H1 (cell line): ENCODE data around the gene ASCC1. TPM values are rescaled to one million over a fixed set of nuclear protein-coding genes. Genes with fewer than 3 reads are reported as not detected.

ENCODE experiments used
- CTCF ChIA-PET: fragments of 300-600 bp; sonication (Branson Sonifier 250); formaldehyde crosslinking; loops from one replicate; lab custom pipeline; 2021; ENCODE audit not compliant: partially characterized antibody; lab: Charles Lee
- POLR2A ChIA-PET: fragments of 300-600 bp; sonication (Branson Sonifier 250); formaldehyde crosslinking; loops from one replicate; lab custom pipeline; 2021; ENCODE audit warnings: inconsistent platforms; ENCODE audit not compliant: partially characterized antibody; lab: Charles Lee
- DNase-seq, 2 experiments: peaks; one replicate each; pipeline versions ENCODE4 v3.0.0 to v3.0.0-alpha.2; 2010 to 2022; ENCODE audit warnings: low spot score in 2 of 2, low read depth in 1 of 2, mixed read lengths in 1 of 2
- FAIRE-seq: peaks from 2 replicates; lab custom pipeline; 2011; peaks lifted over from hg19 to GRCh38; lab: Jason Lieb, UNC
- H2AFZ ChIP-seq: 2 replicates; pipeline ENCODE4 v1.8.1; 2012; ENCODE audit warnings: low read length, inconsistent platforms
- H2AK5ac ChIP-seq: 2 replicates; pipeline ENCODE4 v1.6.1; 2013; ENCODE audit warnings: low read depth, low read length
- H2BK120ac ChIP-seq: replicated peaks from 2 replicates; pipeline ENCODE3; 2013; ENCODE audit warnings: low read depth, low read length, inconsistent platforms
- H2BK12ac ChIP-seq: 2 replicates; pipeline ENCODE4 v1.6.1; 2013; ENCODE audit warnings: low read depth, low read length
- H2BK15ac ChIP-seq: 2 replicates; pipeline ENCODE4 v1.6.1; 2013; ENCODE audit warnings: low read length
- H2BK20ac ChIP-seq: 2 replicates; pipeline ENCODE4 v1.6.1; 2013; ENCODE audit warnings: low read length
- H2BK5ac ChIP-seq: 2 replicates; pipeline ENCODE4 v1.6.1; 2013; ENCODE audit warnings: low read depth, low read length
- H3K14ac ChIP-seq: 2 replicates; pipeline ENCODE4 v1.6.1; 2013; ENCODE audit warnings: inconsistent platforms; ENCODE audit not compliant: insufficient read length
- H3K18ac ChIP-seq: 2 replicates; pipeline ENCODE4 v1.6.1; 2013; ENCODE audit warnings: low read length; ENCODE audit errors: extremely low read depth
- H3K23ac ChIP-seq: 2 replicates; pipeline ENCODE4 v1.6.1; 2013; ENCODE audit warnings: inconsistent platforms; ENCODE audit not compliant: insufficient read length
- H3K23me2 ChIP-seq: 2 replicates; pipeline ENCODE4 v1.6.1; 2013; ENCODE audit warnings: low read depth, low read length
- H3K27ac ChIP-seq: 2 replicates; pipeline ENCODE4 v1.6.1; 2011; ENCODE audit warnings: low read depth, low read length, inconsistent platforms
- H3K27me3 ChIP-seq, 4 experiments: replicated peaks in 1 of 4; 1 replicate in 1 of 4; 2 replicates in 3 of 4; pipeline versions ENCODE4 v1.6.1 to v1.8.1; 2011 to 2013; ENCODE audit warnings: low read length in 3 of 4, mild to moderate bottlenecking in 3 of 4, inconsistent platforms in 2 of 4, mixed read lengths in 2 of 4, moderate library complexity in 1 of 4; ENCODE audit not compliant: control insufficient read depth in 3 of 4, insufficient read depth in 3 of 4; ENCODE audit errors: extremely low read depth in 1 of 4
- H3K36me3 ChIP-seq, 4 experiments: 2 replicates each; pipeline versions ENCODE4 v1.6.1 to v1.8.1; 2011 to 2013; ENCODE audit warnings: mild to moderate bottlenecking in 4 of 4, low read length in 3 of 4, moderate library complexity in 2 of 4, control low read depth in 1 of 4, inconsistent platforms in 1 of 4; ENCODE audit not compliant: insufficient read depth in 4 of 4, control insufficient read depth in 2 of 4
- H3K4ac ChIP-seq: replicated peaks from 2 replicates; pipeline ENCODE3; 2013; ENCODE audit warnings: low read length, low read depth, mixed read lengths, inconsistent platforms; ENCODE audit not compliant: insufficient read length
- H3K4me1 ChIP-seq, 4 experiments: replicated peaks in 1 of 4; 1 replicate in 1 of 4; 2 replicates in 3 of 4; pipeline versions ENCODE4 v1.6.1 to v1.8.1; 2011 to 2013; ENCODE audit warnings: low read length in 3 of 4, inconsistent platforms in 2 of 4, mixed read lengths in 1 of 4; ENCODE audit not compliant: insufficient read depth in 4 of 4, control insufficient read depth in 3 of 4
- H3K4me2 ChIP-seq, 2 experiments: 2 replicates each; pipeline versions ENCODE4 v1.6.1 to v1.8.1; 2011 to 2013; ENCODE audit warnings: low read depth in 2 of 2, low read length in 2 of 2, control low read depth in 1 of 2, inconsistent platforms in 1 of 2, mild to moderate bottlenecking in 1 of 2; ENCODE audit not compliant: insufficient read depth in 1 of 2
- H3K4me3 ChIP-seq, 4 experiments: fragments of 200-600, 300-600 bp in 1 of 4; sonication (generic), shearing (Covaris generic), sonication (Bioruptor Twin) in 1 of 4; 2 replicates each; pipeline versions ENCODE4 v1.5.1 to v1.8.1; 2011 to 2016; ENCODE audit warnings: low read length in 4 of 4, low read depth in 3 of 4, control low read depth in 2 of 4, inconsistent platforms in 2 of 4, mild to moderate bottlenecking in 2 of 4, mixed read lengths in 1 of 4, moderate library complexity in 1 of 4; ENCODE audit not compliant: insufficient read depth in 2 of 4; ENCODE audit errors: extremely low read depth in 1 of 4
- H3K56ac ChIP-seq: replicated peaks from 2 replicates; pipeline ENCODE3; 2013; ENCODE audit warnings: low read depth, mild to moderate bottlenecking, mixed read lengths, low read length, inconsistent platforms; ENCODE audit not compliant: insufficient read length
- H3K79me1 ChIP-seq: 2 replicates; pipeline ENCODE4 v1.6.1; 2013; ENCODE audit warnings: low read depth, low read length, control low read depth
- H3K79me2 ChIP-seq, 2 experiments: 2 replicates each; pipeline versions ENCODE4 v1.6.1 to v1.8.1; 2012 to 2013; ENCODE audit warnings: low read length in 2 of 2, mild to moderate bottlenecking in 2 of 2, inconsistent platforms in 1 of 2; ENCODE audit not compliant: insufficient read depth in 2 of 2, control insufficient read depth in 1 of 2
- H3K9ac ChIP-seq, 4 experiments: replicated peaks in 1 of 4; 1 replicate in 1 of 4; 2 replicates in 3 of 4; pipeline versions ENCODE4 v1.6.1 to v1.8.1; 2011 to 2013; ENCODE audit warnings: low read depth in 3 of 4, low read length in 3 of 4, control low read depth in 2 of 4, mild to moderate bottlenecking in 2 of 4, moderate library complexity in 2 of 4, inconsistent platforms in 1 of 4; ENCODE audit errors: extremely low read depth in 1 of 4
- H3K9me3 ChIP-seq, 2 experiments: 2 replicates each; pipeline versions ENCODE4 v1.6.1 to v1.8.1; 2012 to 2013; ENCODE audit warnings: mild to moderate bottlenecking in 2 of 2, moderate library complexity in 2 of 2, control low read depth in 1 of 2, inconsistent platforms in 1 of 2, low read depth in 1 of 2, low read length in 1 of 2, mixed read lengths in 1 of 2; ENCODE audit not compliant: insufficient read depth in 2 of 2
- H4K20me1 ChIP-seq, 2 experiments: replicated peaks in 1 of 2; 2 replicates each; pipeline versions ENCODE3 to v1.8.1; 2011 to 2013; ENCODE audit warnings: inconsistent platforms in 2 of 2, low read length in 2 of 2, mild to moderate bottlenecking in 1 of 2; ENCODE audit not compliant: insufficient read depth in 2 of 2, control insufficient read depth in 1 of 2
- H4K5ac ChIP-seq: 2 replicates; pipeline ENCODE4 v1.6.1; 2013; ENCODE audit warnings: low read length, low read depth, mixed read lengths, inconsistent platforms; ENCODE audit not compliant: insufficient read length
- H4K8ac ChIP-seq: 2 replicates; pipeline ENCODE4 v1.8.0; 2013; ENCODE audit warnings: mild to moderate bottlenecking, moderate library complexity, low read length, inconsistent platforms; ENCODE audit not compliant: insufficient read depth; ENCODE audit errors: extremely low read depth
- H4K91ac ChIP-seq: replicated peaks from 2 replicates; pipeline ENCODE3; 2013; ENCODE audit warnings: low read length, mixed read lengths, inconsistent platforms; ENCODE audit not compliant: insufficient read length
- BRCA1 ChIP-seq: IDR thresholded peaks from 2 replicates; pipeline ENCODE4 v1.6.1; 2012; ENCODE audit warnings: low read depth, low read length, improper control_type of control experiment
- CREB1 ChIP-seq: IDR thresholded peaks from 2 replicates; pipeline ENCODE4 v1.6.1; 2012; ENCODE audit warnings: inconsistent platforms
- CTBP2 ChIP-seq: IDR thresholded peaks from 2 replicates; pipeline ENCODE4 v1.7.0; 2011; ENCODE audit warnings: borderline replicate concordance, mild to moderate bottlenecking, moderate library complexity, mixed read lengths, low read length; ENCODE audit not compliant: insufficient read depth, insufficient read length
- EP300 ChIP-seq, 2 experiments: IDR thresholded peaks; 1 replicate in 1 of 2; 2 replicates in 1 of 2; pipeline ENCODE4 v1.6.1; 2011 to 2012; ENCODE audit warnings: low read depth in 2 of 2, low read length in 2 of 2, mild to moderate bottlenecking in 2 of 2, borderline replicate concordance in 1 of 2, inconsistent platforms in 1 of 2, moderate library complexity in 1 of 2
- GABPA ChIP-seq: IDR thresholded peaks from 2 replicates; pipeline ENCODE4 v1.6.1; 2011; ENCODE audit warnings: mild to moderate bottlenecking, low read length, moderate library complexity, borderline replicate concordance; ENCODE audit not compliant: insufficient read depth
- HDAC2 ChIP-seq, 2 experiments: fragments of 300-600 bp in 1 of 2; sonication (generic) in 1 of 2; IDR thresholded peaks; 2 replicates each; pipeline ENCODE4 v1.6.1; 2011 to 2012; ENCODE audit warnings: low read depth in 2 of 2, low read length in 2 of 2, mild to moderate bottlenecking in 2 of 2, moderate library complexity in 2 of 2, borderline replicate concordance in 1 of 2, inconsistent platforms in 1 of 2
- HDAC6 ChIP-seq: IDR thresholded peaks from one replicate; pipeline ENCODE4 v1.7.1; 2012; ENCODE audit warnings: low read depth, mild to moderate bottlenecking, inconsistent platforms, low read length, moderate library complexity
- KDM5A ChIP-seq: fragments of 200-600 bp; IDR thresholded peaks from 2 replicates; pipeline ENCODE4 v1.7.1; 2012; ENCODE audit warnings: mild to moderate bottlenecking, low read length, inconsistent platforms, mixed read lengths
- MAFK ChIP-seq: IDR thresholded peaks from 2 replicates; pipeline ENCODE4 v1.6.1; 2012; ENCODE audit warnings: low read depth, mild to moderate bottlenecking, improper control_type of control experiment, low read length
- NRF1 ChIP-seq: IDR thresholded peaks from 2 replicates; pipeline ENCODE4 v1.6.1; 2011; ENCODE audit warnings: mild to moderate bottlenecking, low read depth, low read length, improper control_type of control experiment
- POU5F1 ChIP-seq: IDR thresholded peaks from 2 replicates; pipeline ENCODE4 v1.6.1; 2011; ENCODE audit warnings: low read depth, mild to moderate bottlenecking, low read length, moderate library complexity
- RNF2 ChIP-seq: fragments of 200-900, 300-1000 bp; sonication (generic); IDR thresholded peaks from 2 replicates; pipeline ENCODE4 v1.7.1; 2016; ENCODE audit warnings: borderline replicate concordance, low read depth, mild to moderate bottlenecking, antibody characterized with exemption, low read length; ENCODE audit not compliant: poor library complexity, severe bottlenecking; ENCODE audit errors: missing control alignments
- ZNF274 ChIP-seq: IDR thresholded peaks from 2 replicates; pipeline ENCODE4 v1.7.0; 2012; ENCODE audit warnings: low read length, borderline replicate concordance; ENCODE audit errors: extremely low read depth
- WGBS, 2 experiments: shearing (Covaris generic) in 1 of 2; methylation state at CpG; one replicate each; pipeline versions ENCODE4 v1.1.6 to v1.1.7; 2013 to 2015; ENCODE audit warnings: low lambda C conversion rate in 2 of 2, mixed read lengths in 2 of 2, inconsistent platforms in 1 of 2, low coverage in 1 of 2, missing lambda C conversion rate in 1 of 2; ENCODE audit not compliant: insufficient replicate concordance in 2 of 2, insufficient coverage in 1 of 2, insufficient read length in 1 of 2; ENCODE audit errors: extremely low coverage in 1 of 2, missing lambda C conversion rate in 1 of 2; 5-methylcytosine and 5-hydroxymethylcytosine counted together
- polyA plus RNA-seq, 7 experiments: library from polyadenylated mRNA; depleted of rRNA in 3 of 7; stranded (reverse) in 5 of 7; unstranded in 2 of 7; fragments of >200 nt in 5 of 7; fragments of 200-250 nt in 2 of 7; gene quantifications; 1 replicate in 5 of 7; 2 replicates in 1 of 7; 4 replicates in 1 of 7; pipeline versions ENCODE4 v1.2.1 to v1.2.3, GENCODE V29; 2011 to 2013; ENCODE audit warnings: missing spikeins in 2 of 7, mixed read lengths in 2 of 7
- total RNA-seq: library from RNA; stranded (reverse); fragmentation: NEBNext Ultra II Directional; extraction: Animal tissue kit (Norgen Biotek cat#: 25700); gene quantifications from 2 replicates; pipeline ENCODE4 v1.2.1, GENCODE V29; 2021

Gene ASCC1
- total and polyA plus RNA-seq, 2 of the 8 experiments (the other 6 are each of a cell fraction or from before 2014, with no cell fraction given): 25.6 to 35.8 TPM

DNA sequence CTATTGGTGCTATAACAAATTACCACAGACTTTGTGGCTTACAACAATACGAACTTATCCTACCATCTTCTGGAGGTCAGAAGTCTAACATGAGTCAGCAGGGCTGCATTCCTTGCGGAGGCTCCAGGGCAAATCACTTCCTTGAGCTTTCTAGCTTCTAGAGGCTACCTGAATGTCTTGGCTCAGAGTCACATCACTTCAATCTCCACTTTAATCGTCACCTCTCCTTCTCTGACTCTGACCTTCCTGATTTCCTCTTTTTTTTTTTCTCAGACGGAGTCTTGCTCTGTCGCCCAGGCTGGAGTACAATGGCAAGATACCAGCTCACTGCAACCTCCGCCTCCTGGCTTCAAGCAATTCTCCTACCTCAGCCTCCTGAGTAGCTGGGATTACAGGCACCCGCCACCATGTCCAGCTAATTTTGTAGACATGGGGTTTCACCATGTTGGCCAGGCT, 44.9 kb downstream of the ASCC1 start:
- FAIRE-seq: no peak
- H2BK5ac ChIP-seq: no peak overlapping the region
- H3K27me3 ChIP-seq: no peaks in the 10 kb centered on the region
- no peak overlapping the region for H3K4me3 ChIP-seq
- H3K79me2 ChIP-seq: no peaks in the 10 kb centered on the region
- H3K79me1 ChIP-seq: no peaks in the 10 kb centered on the region
- H3K9me3 ChIP-seq: no peaks in the 10 kb centered on the region
- H2BK15ac ChIP-seq: no peak overlapping the region
- H3K4me2 ChIP-seq: no peak overlapping the region
- H3K9ac ChIP-seq: no peak overlapping the region
- H2BK120ac ChIP-seq: no peak overlapping the region
- H3K56ac ChIP-seq: no peak overlapping the region
- H4K5ac ChIP-seq: no peak overlapping the region
- DNase-seq: no peak
- no peak overlapping the region for H3K18ac ChIP-seq
- no peak overlapping the region for H3K14ac ChIP-seq
- H4K8ac ChIP-seq: no peak overlapping the region
- no peak overlapping the region for H2BK12ac ChIP-seq
- H3K23me2 ChIP-seq: no peaks in the 10 kb centered on the region
- POLR2A ChIA-PET: no interaction called here
- CTCF ChIA-PET: interaction anchor here (0.6 to 1.4 kb wide), 3 partner anchors 44 to 974 kb away, joined by 3 read pairs; no protein-coding TSS in a partner anchor
- no peak overlapping the region for H2BK20ac ChIP-seq
- WGBS, 2 experiments: 94% methylated on average over 6 of the region's 7 CpGs; no CpG with 5 or more reads in 1 of the 2 experiments
- no peak overlapping the region for H4K91ac ChIP-seq
- no peak overlapping the region for H3K23ac ChIP-seq
- H3K36me3 ChIP-seq: no peaks in the 10 kb centered on the region
- no peak overlapping the region for H3K4ac ChIP-seq
- no peak overlapping the region for H3K27ac ChIP-seq
- H2AFZ ChIP-seq: no peak overlapping the region
- no peaks in the 10 kb centered on the region for H4K20me1 ChIP-seq
- no peaks in the 10 kb centered on the region for H3K4me1 ChIP-seq
- H2AK5ac ChIP-seq: no peak overlapping the region
- TF ChIP-seq CREB1 (no peak), HDAC6 (no peak), KDM5A (no peak), NRF1 (no peak), BRCA1 (no peak), GABPA (no peak), HDAC2 (IDR thresholded peaks at IDR 0.05; ENCODE audit: borderline replicate concordance in 1 of 2, low read depth in 2 of 2, low read length in 2 of 2) (no peak), RNF2 (no peak), ZNF274 (no peak), POU5F1 (no peak), MAFK (no peak), EP300 (IDR thresholded peaks at IDR 0.05; ENCODE audit: borderline replicate concordance in 1 of 2, low read depth in 2 of 2, low read length in 2 of 2) (no peak), CTBP2 (no peak)
